Naive B cell (primary cell): ENCODE measurements around the gene TEF. TPM values are rescaled to one million over a fixed set of nuclear protein-coding genes. Genes with fewer than 3 reads are reported as not detected.

Experiments used
- ATAC-seq, 2 donors: fragments of 150-1000 bp; cut with Tn5 transposase; 2 replicates each; pipeline ENCODE4 v1.10.0; 2021; ENCODE audit warnings: low read depth in 2 of 2, mild to moderate bottlenecking in 2 of 2, moderate library complexity in 2 of 2
- DNase-seq: peaks from one replicate; pipeline ENCODE4 v3.0.0; 2022
- H3K27ac Mint-ChIP-seq, 6 donors: one replicate each; pipeline ENCODE4 v1.8.0; 2020 to 2022; ENCODE audit warnings: mild to moderate bottlenecking in 6 of 6, mixed read lengths in 6 of 6, moderate library complexity in 5 of 6, inconsistent platforms in 2 of 6
- H3K27me3 Mint-ChIP-seq, 3 donors: one replicate each; pipeline ENCODE4 v1.8.0; 2021 to 2022; ENCODE audit warnings: mixed read lengths in 3 of 3, mild to moderate bottlenecking in 1 of 3
- H3K36me3 Mint-ChIP-seq, 2 donors: one replicate each; pipeline ENCODE4 v1.8.0; 2020 to 2022; ENCODE audit warnings: mixed read lengths in 2 of 2, inconsistent platforms in 1 of 2, mild to moderate bottlenecking in 1 of 2
- H3K4me1 Mint-ChIP-seq, 3 donors: one replicate each; pipeline ENCODE4 v1.8.0; 2020 to 2022; ENCODE audit warnings: mixed read lengths in 3 of 3, inconsistent platforms in 1 of 3, mild to moderate bottlenecking in 1 of 3, moderate library complexity in 1 of 3
- H3K4me3 Mint-ChIP-seq, 8 donors: one replicate each; pipeline ENCODE4 v1.8.0; 2020 to 2022; ENCODE audit warnings: mild to moderate bottlenecking in 8 of 8, mixed read lengths in 8 of 8, moderate library complexity in 8 of 8, inconsistent platforms in 2 of 8
- H3K9me3 Mint-ChIP-seq, 7 donors: one replicate each; pipeline ENCODE4 v1.8.0; 2020 to 2022; ENCODE audit warnings: mixed read lengths in 7 of 7, mild to moderate bottlenecking in 5 of 7, inconsistent platforms in 2 of 7, moderate library complexity in 1 of 7
- polyA plus RNA-seq, 6 donors: library from polyadenylated mRNA; unstranded; fragments of 300-500 nt; fragmentation: Illumina TruSeq; gene quantifications; one replicate each; pipeline ENCODE4 v1.2.3, GENCODE V29; 2021; ENCODE audit warnings: low read depth in 6 of 6

Gene TEF
- polyA plus RNA-seq, 6 donors from 2014 or later, result 0.97 to 2.9 (median 2.6) TPM

DNA sequence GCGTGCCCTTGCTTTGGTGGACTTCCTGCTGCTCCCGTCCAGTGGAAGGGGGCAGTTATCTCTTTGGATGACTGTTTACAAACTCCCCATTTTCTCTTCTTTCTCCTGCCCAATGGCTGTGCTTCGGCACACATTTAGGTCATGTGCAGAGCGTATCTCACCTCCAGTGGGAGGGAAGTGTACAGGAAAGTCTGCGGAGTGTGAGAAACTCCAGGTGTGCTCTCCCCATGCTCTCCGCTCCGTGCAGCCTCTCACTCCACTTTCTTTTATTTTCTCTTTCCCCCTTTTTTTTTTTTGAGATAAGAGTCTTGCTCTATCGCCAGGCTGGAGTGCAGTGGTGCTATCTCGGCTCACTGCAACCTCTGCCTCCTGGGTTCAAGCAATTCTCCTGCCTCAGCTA is 11.9 kb upstream of the TEF start:
- peaks cover 0 to 5% (median 0%) of the 10 kb centered on the region in 3 donors for H3K27me3 Mint-ChIP-seq
- no peak overlapping the region for H3K4me3 Mint-ChIP-seq
- ATAC-seq, result no peak
- peak overlapping the region in 1 of 6 donors; percentile 67 for H3K27ac Mint-ChIP-seq
- no peak for DNase-seq
- no peaks in the 10 kb centered on the region for H3K9me3 Mint-ChIP-seq
- H3K36me3 Mint-ChIP-seq, result no peaks in the 10 kb centered on the region
- H3K4me1 Mint-ChIP-seq, result peaks cover 4 to 12% (median 4%) of the 10 kb centered on the region in 3 donors

DNA sequence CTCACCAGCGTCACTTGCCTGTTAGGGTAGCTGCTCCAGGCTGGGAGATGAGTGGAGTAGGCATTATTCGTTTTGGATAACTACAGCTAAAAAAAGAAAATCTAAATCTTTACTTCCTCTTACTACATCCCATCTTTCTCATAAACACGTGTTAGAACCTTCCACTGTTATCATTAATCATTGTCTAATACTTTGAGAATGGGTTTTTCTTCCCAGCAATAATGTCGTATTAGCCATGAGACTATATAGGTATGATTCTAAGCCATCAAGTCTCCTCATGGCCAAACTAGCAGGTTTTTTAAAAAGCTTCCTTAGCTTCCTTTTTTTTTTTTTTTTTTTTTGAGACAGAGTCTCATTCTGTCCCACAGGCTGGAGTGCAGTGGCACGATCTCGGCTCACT is 3.9 kb upstream of the TEF start:
- no peak for ATAC-seq
- H3K9me3 Mint-ChIP-seq, result no peaks in the 10 kb centered on the region
- no peak overlapping the region for H3K27ac Mint-ChIP-seq
- H3K27me3 Mint-ChIP-seq, result no peaks in the 10 kb centered on the region
- no peaks in the 10 kb centered on the region for H3K36me3 Mint-ChIP-seq
- no peak overlapping the region for H3K4me3 Mint-ChIP-seq
- H3K4me1 Mint-ChIP-seq, result peaks cover 11 to 13% (median 12%) of the 10 kb centered on the region in 3 donors
- no peak for DNase-seq

GRCh38 chr22:41380993-41381328 is 781 bp upstream of the TEF start:
- peak overlapping the region in 5 of 6 donors; percentile 79 to 99 (median 96) for H3K27ac Mint-ChIP-seq
- H3K4me3 Mint-ChIP-seq, result peak overlapping the region; percentile 68 to 98 (median 92)
- no peak for DNase-seq

DNA sequence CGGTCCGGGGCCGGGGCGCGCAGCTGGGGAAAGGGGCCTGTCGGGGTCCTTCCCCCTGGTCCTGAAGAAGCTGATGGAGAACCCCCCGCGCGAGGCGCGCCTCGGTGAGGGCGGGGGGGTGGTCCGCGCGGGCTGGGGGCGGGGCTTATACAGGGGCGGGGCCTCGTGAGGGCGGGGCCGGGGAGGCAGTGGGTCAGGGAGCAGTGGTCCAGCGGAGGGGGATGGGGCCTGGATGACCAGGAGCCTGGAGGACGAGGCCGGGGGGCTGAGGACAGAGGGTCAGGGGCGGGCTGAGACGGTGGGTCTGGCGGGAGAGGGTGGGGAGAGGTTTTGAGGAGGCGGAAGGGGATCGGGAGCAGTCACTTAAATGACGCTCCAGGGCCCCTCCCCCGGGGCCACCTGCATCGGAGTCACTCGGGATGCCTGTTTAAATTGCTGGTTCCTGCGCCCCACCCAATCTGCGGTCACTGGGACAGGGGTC is 396 bp downstream of the TEF start:
- Mint-ChIP-seq H3K27ac (peak overlapping the region; percentile 24 to 99 (median 91)), H3K4me1 (peaks cover 15 to 22% (median 16%) of the 10 kb centered on the region in 3 donors), H3K9me3 (no peaks in the 10 kb centered on the region), H3K36me3 (no peaks in the 10 kb centered on the region), H3K4me3 (peak overlapping the region; percentile 88 to 98 (median 94)), H3K27me3 (no peaks in the 10 kb centered on the region)
- DNase-seq (peak; percentile 53), ATAC-seq (peak; percentile 28 to 29)

More at GRCh38 chr22:41380993-41381328, 781 bp upstream of the TEF start:
- H3K36me3 Mint-ChIP-seq, result no peaks in the 10 kb centered on the region
- no peaks in the 10 kb centered on the region for H3K9me3 Mint-ChIP-seq
- no peaks in the 10 kb centered on the region for H3K27me3 Mint-ChIP-seq
- H3K4me1 Mint-ChIP-seq, result peaks cover 15 to 21% (median 16%) of the 10 kb centered on the region in 3 donors
- ATAC-seq, result peak; percentile 2 to 4

DNA sequence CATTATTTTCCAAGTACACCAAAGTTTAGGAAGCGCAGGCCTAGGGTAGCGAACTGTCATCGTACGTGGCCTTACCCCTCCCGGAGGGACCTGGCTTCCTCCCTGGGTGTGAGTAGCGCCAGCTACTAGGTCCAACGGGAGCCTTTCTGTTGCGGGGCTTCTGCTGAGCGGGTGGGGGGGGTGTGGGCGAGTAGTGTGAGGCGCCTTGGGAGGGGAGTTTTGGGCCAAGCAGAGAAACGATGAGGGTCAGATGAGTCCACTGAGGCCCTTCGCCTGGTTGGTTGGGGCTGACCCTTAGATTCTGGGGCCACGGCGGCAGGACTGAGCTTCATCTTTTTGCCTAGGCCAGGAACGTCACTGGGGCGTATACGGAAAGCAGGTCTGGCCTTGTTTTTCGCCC is 868 bp downstream of the TEF start:
- Mint-ChIP-seq H3K4me3 (peak overlapping the region; percentile 86 to 98 (median 91)), H3K27me3 (no peaks in the 10 kb centered on the region), H3K27ac (peak overlapping the region; percentile 24 to 96 (median 91)), H3K36me3 (no peaks in the 10 kb centered on the region), H3K9me3 (no peaks in the 10 kb centered on the region), H3K4me1 (peaks cover 15 to 24% (median 16%) of the 10 kb centered on the region in 3 donors)
- ATAC-seq, result no peak
- no peak for DNase-seq

GRCh38 chr22:41383085-41383484 is 1.3 kb downstream of the TEF start:
- Mint-ChIP-seq H3K4me3 (peak overlapping the region; percentile 26 to 98 (median 89)), H3K9me3 (no peaks in the 10 kb centered on the region), H3K36me3 (no peaks in the 10 kb centered on the region), H3K27ac (no peak overlapping the region), H3K4me1 (peaks cover 15 to 24% (median 16%) of the 10 kb centered on the region in 3 donors), H3K27me3 (no peaks in the 10 kb centered on the region)
- ATAC-seq, result no peak
- no peak for DNase-seq

DNA sequence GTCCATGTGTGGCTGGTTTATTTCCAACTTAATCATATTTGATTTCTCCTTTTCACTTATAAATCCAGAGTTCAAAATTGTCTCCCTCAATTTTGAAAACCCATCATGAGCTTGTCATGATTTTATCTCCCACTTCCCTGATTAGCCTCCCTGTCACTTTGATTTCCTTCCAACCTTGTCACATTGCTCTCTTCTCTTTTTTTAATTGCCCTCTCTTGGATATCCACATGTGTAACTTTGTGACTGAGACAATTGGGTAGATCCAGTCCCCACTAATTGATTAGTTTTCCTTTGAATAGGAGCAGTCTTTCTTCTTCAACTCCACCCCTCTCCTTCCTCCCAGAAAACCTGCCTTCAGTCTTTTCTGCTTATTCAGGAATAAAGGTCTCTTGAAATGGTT is 2.4 kb downstream of the TEF start:
- Mint-ChIP-seq H3K27me3 (no peaks in the 10 kb centered on the region), H3K36me3 (peaks cover 0 to 5% of the 10 kb centered on the region in 2 donors), H3K9me3 (no peaks in the 10 kb centered on the region), H3K4me3 (peak overlapping the region in 5 of 8 donors; percentile 3 to 90 (median 73)), H3K4me1 (peaks cover 15 to 24% (median 16%) of the 10 kb centered on the region in 3 donors), H3K27ac (peak overlapping the region in 3 of 6 donors; percentile 31 to 90 (median 87))
- no peak for DNase-seq
- no peak for ATAC-seq

GRCh38 chr22:41387341-41387740 is 5.6 kb downstream of the TEF start:
- peak overlapping the region in 1 of 6 donors; percentile 80 for H3K27ac Mint-ChIP-seq
- no peaks in the 10 kb centered on the region for H3K9me3 Mint-ChIP-seq
- peaks cover 0 to 9% of the 10 kb centered on the region in 2 donors for H3K36me3 Mint-ChIP-seq
- no peak overlapping the region for H3K4me3 Mint-ChIP-seq
- H3K27me3 Mint-ChIP-seq, result no peaks in the 10 kb centered on the region
- H3K4me1 Mint-ChIP-seq, result peaks cover 5 to 19% (median 8%) of the 10 kb centered on the region in 3 donors
- ATAC-seq (no peak), DNase-seq (no peak)

- ATAC-seq (no peak), DNase-seq (no peak)
- no peak overlapping the region for H3K27ac Mint-ChIP-seq
- no peaks in the 10 kb centered on the region for H3K9me3 Mint-ChIP-seq
- H3K36me3 Mint-ChIP-seq, result peaks cover 4 to 7% of the 10 kb centered on the region in 2 donors
- H3K4me1 Mint-ChIP-seq, result peaks cover 0 to 2% (median 0%) of the 10 kb centered on the region in 3 donors
- H3K4me3 Mint-ChIP-seq, result no peak overlapping the region
- H3K27me3 Mint-ChIP-seq, result no peaks in the 10 kb centered on the region
Observed at GRCh38 chr22:41394012-41394356, 12.2 kb downstream of the TEF start.

DNA sequence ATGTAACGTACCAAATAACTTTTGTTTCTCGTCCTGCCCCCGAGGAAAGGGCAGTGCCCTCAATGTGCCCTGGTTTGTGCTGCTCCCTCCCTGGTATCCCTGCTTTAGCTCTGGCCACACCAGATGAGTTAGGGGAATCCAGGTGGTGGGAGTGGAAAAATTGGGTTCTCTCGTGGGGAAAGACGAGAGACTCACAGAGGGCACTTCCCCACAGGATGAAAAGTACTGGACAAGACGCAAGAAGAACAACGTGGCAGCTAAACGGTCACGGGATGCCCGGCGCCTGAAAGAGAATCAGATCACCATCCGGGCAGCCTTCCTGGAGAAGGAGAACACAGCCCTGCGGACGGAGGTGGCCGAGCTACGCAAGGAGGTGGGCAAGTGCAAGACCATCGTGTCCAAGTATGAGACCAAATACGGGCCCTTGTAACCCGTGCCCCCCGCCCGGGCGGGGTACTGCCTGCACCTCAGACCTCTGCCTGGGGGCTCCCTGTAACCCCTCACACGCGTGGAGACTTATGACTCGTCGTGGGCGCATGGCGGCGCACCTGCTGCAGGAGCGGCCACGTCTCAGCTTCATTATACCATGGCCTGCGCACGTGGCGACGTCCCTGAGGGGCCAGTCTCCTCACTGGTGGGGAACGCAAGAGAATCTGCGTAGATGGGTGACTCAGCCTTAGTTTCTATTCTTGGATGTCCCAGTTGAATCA is 13.9 kb downstream of the TEF start:
- no peaks in the 10 kb centered on the region for H3K9me3 Mint-ChIP-seq
- no peak for DNase-seq
- no peak for ATAC-seq
- H3K27me3 Mint-ChIP-seq, result no peaks in the 10 kb centered on the region
- no peak overlapping the region for H3K4me3 Mint-ChIP-seq
- H3K27ac Mint-ChIP-seq, result no peak overlapping the region
- H3K4me1 Mint-ChIP-seq, result peaks cover 0 to 2% (median 0%) of the 10 kb centered on the region in 3 donors
- H3K36me3 Mint-ChIP-seq, result peaks cover 4 to 7% of the 10 kb centered on the region in 2 donors

- H3K27ac Mint-ChIP-seq, result no peak overlapping the region
- H3K27me3 Mint-ChIP-seq, result no peaks in the 10 kb centered on the region
- DNase-seq (no peak), ATAC-seq (no peak)
- no peak overlapping the region for H3K4me3 Mint-ChIP-seq
- H3K36me3 Mint-ChIP-seq, result peaks cover 0 to 7% of the 10 kb centered on the region in 2 donors
- H3K4me1 Mint-ChIP-seq, result no peaks in the 10 kb centered on the region
- no peaks in the 10 kb centered on the region for H3K9me3 Mint-ChIP-seq
Observed at GRCh38 chr22:41397143-41397811, 15.5 kb downstream of the TEF start.

GRCh38 chr22:41398921-41399320 is 17.2 kb downstream of the TEF start:
- no peaks in the 10 kb centered on the region for H3K27me3 Mint-ChIP-seq
- H3K9me3 Mint-ChIP-seq, result no peaks in the 10 kb centered on the region
- H3K36me3 Mint-ChIP-seq, result peaks cover 0 to 7% of the 10 kb centered on the region in 2 donors
- no peak for ATAC-seq
- peaks cover 4 to 6% (median 5%) of the 10 kb centered on the region in 3 donors for H3K4me1 Mint-ChIP-seq
- no peak overlapping the region for H3K4me3 Mint-ChIP-seq
- no peak for DNase-seq
- H3K27ac Mint-ChIP-seq, result no peak overlapping the region

GRCh38 chr22:41401781-41402648 is 20.3 kb downstream of the TEF start:
- Mint-ChIP-seq H3K27me3 (no peaks in the 10 kb centered on the region), H3K27ac (peak overlapping the region in 2 of 6 donors; percentile 47 to 83), H3K4me1 (peaks cover 8 to 28% (median 15%) of the 10 kb centered on the region in 3 donors), H3K4me3 (no peak overlapping the region), H3K36me3 (peaks cover 0 to 7% of the 10 kb centered on the region in 2 donors), H3K9me3 (no peaks in the 10 kb centered on the region)
- no peak for ATAC-seq
- no peak for DNase-seq
